ENCODE results near the gene DMD.

The DMD gene

DNA sequence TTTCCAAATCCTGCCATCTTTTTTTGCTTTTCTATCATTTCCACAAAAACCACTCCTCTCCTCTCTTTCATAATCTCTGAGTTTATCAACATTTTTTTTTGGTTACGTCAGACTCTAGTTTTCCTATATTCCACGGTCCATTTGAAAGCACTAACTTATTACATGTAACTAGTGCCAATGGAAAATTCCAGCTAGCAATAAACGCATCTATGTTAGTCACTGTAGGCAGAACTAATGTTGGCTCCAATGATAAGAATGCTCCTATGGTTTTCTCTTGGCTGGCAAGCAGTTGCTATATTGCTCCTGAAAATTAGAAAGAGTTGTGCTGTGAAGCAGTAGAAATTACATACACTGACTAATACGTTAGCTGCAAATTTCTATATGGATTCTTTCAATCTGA lies 1504.9 kb downstream of the DMD start:
- DNase-seq (ENCODE audit: low spot score) = no peak

DNA sequence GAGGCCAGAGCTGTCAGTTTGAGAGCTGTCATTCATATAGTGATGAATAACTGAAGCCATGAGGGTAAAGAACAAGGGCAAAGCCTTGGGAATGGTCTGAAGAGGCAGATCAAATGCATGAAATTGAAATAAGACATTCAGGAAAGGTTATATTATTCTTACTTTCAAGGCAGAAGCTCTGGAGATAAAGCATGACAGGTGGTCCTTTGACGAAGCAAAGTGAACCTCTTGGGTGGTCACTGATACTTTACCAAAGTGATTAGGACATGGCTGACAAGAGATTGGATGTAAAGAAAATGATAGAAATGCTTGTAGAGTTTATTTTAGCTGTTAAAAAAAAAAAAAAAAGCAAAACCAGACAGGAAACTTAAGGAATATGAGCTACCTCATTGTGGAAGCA lies 1505.5 kb downstream of the DMD start:
- DNase-seq (ENCODE audit: low spot score) = no peak

DNA sequence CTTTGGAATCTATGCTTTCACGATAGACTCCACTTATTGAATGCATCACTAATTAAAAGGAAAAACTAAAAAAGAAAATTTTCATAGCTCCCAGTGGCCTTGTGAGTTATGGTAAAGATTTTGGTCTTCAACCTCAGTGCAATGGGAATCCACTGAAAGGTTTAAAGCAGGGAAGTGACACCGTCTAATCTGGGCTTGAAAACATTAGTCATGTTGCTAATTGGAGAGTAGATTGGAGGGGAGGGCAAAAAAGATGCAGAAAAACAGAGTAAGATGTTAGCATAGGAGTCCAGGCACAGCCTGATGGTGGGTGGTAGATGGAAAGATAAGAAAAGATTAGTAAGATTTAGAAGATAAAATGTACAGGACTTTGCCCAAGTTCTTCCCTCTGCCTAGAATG lies 1506.4 kb downstream of the DMD start:
- no peak for DNase-seq (ENCODE audit: low spot score)

DNA sequence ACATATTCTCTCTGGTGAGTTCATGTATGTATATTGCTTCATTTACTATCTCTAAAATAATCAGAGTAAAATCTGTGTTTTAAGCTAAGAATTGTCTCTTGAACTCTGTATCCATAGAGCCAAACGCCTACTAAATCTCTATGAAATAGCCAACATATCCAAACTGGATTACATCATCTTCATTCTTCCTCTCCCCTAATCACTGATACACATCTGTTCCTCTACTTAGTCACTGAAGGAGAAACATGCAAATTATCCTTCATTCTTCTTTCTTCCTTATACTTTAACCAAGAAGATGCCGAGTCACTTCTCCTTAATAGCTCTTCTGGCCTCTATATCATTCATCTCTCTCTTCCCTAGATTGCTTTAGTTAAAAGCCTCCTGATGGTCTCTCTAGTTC lies 1509.1 kb downstream of the DMD start:
- DNase-seq (ENCODE audit: low spot score) = peak; percentile 1

DNA sequence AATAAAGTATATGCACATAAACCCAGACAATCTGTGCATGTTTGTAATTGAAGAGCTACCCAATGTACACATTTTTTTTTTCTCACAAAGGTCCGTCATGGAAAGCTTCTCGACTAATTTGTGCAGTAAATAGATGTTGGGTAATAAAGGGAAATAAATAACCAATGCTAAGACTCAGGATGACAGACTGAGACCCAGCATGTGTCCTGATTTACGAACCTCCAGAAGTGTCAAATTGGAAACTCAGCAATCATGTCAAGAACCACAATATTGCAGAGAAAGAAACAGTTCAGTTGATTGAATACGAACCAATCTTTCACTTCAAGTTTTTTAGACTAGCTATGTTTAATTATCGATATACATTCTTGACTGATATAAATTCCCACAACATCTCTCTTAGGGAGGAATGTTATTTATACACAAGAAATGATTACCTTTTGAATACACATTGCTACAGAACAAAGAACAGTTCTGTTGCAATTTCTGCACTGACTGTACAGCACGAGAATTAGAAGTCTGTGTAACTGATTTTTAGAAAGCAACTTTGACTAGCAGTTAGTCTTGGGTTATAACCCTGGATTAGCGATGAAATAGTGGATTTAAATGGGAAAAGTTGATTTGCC lies 1513.9 kb downstream of the DMD start:
- DNase-seq (ENCODE audit: low spot score) = no peak

DNA sequence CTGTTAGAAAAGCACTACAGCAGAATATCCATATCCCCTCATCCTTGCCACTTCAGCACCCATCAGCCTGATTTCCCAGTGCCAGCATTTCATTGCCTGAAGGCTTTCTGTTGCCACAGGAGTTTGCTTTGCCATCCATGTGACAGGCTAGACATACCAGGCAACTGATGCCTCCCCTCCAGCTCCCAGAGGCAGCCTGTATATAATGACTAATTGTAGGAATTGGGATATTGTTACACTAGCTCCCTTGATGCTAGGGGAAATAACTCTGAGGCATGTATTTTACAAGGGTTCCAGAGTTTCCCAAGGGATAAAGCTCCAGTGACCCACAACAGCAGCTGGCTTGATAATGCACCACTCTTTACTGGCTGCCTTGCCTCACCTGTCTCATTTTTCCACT lies 1531.5 kb downstream of the DMD start:
- no peak for DNase-seq (ENCODE audit: low spot score)

DNA sequence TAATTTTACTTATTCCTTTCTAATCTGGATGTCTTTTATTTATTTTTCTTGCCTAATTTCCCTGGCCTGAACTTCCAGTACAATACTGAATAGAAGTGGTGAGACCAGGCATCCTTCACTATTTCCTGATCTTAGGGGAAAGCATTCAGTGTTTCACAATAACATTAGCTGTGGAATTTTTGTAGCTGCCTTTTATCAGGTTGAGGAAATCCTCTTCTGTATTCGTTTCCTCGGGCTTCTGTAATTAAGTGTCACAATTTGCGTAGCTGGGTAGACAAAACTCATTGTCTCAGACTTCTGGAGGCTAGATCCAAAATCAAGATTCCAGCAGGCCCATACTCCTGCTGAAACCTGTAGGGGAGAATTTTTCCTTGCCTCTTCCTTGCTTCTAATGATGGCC lies 1541.1 kb downstream of the DMD start:
- DNase-seq (ENCODE audit: low spot score) = no peak

DNA sequence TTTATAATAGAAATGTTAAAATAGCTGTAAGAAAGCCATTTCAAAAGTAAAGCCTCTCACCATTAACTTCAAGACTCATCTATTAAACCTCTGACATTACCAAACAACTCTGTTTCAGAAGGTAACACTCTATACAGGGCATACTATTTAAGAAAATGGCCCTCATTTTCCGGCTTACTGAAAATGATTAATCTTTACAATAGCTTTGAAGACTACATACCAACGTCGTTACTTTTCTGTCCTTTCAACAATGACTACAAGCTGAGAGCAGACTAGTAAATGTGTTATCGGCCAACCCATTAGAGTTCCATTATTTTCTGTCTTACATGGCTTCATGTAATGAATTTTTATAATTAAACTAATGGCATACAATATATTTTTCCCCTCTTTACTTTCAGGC lies 1545.9 kb downstream of the DMD start:
- DNase-seq (ENCODE audit: low spot score) = no peak

DNA sequence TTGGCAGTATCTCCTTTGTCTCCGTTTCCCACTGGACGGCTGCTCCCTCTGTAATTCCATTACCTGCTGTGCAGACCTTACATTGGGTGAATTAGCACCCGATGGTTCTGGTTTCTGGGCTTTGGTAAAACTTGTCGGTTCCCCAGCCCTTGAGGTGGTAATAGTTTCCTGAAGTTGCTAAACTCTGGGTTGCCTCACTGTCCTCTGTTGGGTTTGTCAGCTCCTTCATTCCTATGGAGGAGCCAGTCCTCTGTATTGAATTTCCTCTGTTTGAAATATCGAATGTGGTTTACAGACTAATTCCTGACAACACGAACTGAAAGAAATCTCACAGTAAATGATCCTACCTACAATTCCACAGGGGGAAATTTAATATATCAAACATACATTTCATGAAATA lies 1548.2 kb downstream of the DMD start:
- no peak for DNase-seq (ENCODE audit: low spot score)

DNA sequence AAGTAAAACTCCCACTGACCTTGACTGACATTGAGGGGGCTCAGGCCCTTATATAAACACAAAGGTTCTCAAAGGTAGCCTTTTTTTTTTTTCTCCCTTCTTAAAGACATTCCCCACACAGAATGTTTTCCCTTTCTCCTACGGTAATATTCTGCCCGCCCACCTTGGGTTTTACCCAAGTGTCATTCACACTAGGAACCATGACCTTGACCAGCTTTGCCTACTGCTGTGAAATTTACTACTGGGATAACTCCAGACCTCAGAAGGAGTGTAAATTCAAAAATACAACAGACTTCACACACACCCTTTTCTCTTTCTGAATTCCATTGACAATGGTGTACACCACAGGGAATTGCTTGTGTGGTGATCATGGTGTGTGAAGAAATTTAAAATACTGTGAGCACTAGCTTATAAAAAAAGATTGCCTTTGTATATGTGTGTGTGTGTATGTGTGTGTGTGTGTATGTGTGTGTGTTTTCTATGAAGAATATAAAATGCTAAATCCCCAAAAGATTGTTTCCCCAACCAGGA lies 1550.0 kb downstream of the DMD start:
- no peak for DNase-seq (ENCODE audit: low spot score)

DNA sequence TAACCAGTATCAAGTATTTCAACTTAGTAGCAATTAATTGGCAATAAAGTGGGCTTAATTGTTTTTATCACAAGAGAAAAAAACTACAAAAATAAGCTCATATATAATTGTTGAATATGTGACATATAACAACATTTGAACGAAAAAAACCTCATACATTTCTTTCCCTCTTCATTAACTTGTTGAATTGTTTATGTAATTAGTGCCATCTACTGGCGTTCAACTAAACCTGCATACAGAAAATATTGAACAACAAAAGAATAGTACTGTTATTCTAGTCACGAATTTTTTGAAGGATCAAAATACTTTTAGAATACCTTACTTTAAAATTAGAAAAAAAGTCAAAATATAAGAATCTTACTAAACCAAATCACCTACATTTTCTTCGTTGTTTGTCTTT lies 1553.0 kb downstream of the DMD start:
- peak; percentile 25 for DNase-seq (ENCODE audit: low spot score)

DNA sequence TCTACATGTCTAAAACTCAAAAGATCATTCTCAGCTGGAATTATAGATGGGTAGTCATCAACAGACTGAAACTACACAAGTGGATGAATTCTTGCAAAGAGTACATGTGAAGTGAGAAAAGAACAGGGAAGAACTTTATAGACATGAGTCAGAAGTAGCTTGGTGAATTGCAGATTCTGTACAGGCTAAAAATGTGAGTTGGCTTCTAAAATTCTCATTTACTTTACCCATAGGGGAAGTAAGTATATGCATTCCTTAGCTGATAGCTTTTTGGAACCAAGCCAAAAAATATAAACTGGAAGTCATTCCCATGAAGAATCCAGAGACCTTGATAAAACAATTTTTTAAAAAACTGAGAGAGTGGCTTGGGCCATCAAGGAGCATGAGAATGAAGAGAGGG lies 1555.3 kb downstream of the DMD start:
- no peak for DNase-seq (ENCODE audit: low spot score)

DNA sequence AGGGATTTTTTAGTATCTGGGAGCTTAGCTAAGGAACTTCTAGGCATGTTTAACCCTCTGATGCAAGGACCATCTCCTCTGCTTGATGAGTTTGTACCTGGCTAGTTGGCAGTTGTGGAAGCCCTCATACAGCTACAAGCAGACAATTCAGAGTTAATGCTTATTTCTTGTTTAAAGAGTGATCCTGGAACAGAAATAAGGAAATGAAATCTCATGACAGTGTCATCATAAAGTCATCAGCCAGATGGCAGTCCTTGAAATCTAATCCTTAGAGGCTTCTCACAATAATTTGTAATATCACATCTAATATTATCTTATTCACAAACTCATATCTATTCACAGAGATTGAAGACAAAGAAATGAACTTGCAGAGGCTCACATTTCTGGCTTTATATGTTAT lies 1557.9 kb downstream of the DMD start:
- no peak for DNase-seq (ENCODE audit: low spot score)

DNA sequence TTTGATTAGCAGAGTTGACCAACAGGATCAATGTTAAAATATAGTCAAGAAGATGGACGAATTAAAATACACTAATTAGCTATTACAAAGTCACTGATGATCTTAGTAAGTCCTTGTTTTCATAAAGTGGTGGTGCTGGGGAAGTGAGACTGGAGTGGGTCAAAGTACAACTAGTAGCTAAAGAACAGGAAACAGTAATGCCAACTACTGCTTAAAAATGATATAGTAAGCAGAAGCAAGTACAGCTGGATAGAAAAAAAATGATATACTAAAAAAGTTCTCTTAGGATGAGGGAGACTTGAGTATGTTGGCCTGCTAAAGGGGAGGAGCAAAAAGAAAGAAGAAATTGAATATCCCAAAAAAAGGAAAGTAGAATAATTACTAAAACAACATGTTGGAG lies 1558.7 kb downstream of the DMD start:
- no peak for DNase-seq (ENCODE audit: low spot score)

DNA sequence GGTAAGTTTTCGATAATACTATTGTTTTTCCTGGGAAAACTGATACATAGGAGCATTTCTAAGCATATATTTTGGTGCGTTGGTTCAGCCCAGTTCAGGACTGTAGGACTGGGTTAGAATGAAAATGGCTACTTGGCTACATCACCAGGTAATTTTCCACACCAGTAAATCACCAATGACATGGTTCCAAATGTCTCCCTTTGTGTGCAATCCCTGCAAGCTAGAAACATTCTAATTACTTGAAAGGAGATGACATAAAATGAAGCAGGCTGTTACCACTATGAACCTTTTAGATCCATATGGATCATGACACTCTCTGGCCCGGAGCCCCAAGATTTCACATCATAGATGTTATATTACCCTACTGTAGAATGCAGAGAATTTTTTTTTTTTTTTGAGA lies 1562.1 kb downstream of the DMD start:
- DNase-seq (ENCODE audit: low spot score) = no peak

DNA sequence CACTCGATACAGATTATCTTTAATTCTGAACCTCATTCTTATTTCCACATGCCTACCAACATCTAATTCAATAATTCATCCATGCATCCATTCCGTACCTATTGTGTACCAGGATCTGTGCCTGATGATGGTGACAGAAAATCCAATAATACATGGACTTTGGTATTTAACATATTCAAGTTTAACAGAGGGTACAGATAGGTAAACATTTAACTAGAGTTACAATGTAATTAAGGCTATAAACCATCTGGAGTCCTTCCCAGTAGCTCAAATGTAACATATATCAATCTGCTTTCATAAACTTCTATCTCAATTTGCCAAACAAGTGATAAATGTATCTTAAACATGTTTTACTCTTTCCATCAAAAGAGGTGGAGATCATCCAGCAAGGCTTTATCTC lies 1578.0 kb downstream of the DMD start:
- DNase-seq (ENCODE audit: low spot score) = no peak

DNA sequence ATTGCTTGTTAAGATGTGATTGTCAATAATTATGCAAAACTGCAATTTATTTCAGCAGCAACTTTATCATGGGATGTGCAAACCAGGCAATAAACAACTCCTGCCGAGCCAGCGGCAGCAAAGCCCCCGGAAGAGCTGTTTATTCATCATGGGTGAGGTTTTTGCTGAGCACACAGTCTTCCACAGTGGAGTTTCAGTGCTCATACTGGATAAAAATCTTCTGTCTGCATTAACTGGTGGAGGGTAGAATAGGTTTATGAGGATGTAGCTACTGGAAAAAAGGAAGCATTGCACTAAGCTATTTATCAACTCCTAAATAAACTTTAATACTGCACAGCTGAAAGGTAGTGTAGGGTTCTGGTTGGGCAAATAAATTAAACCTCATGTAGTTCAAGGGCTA lies 1582.2 kb downstream of the DMD start:
- no peak for DNase-seq (ENCODE audit: low spot score)

DNA sequence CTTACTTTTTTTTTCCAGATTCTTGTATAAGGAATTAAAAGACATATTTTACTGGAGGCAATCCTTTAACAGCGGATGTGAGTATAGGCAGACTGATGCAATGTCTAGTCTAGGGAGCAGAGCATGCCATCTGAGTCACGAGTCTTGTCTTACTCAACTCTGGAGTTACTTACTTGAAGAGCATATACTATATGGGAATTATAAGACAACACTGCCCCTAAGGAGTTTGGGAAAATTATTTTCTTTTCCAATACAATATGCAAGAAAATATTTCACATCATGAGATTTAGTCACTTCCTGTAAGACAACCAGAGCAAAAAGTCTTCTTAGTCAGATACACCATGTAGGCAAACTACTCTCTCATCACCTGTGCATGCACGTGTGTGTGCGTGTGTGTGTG lies 1602.2 kb downstream of the DMD start:
- DNase-seq (ENCODE audit: low spot score) = no peak

DNA sequence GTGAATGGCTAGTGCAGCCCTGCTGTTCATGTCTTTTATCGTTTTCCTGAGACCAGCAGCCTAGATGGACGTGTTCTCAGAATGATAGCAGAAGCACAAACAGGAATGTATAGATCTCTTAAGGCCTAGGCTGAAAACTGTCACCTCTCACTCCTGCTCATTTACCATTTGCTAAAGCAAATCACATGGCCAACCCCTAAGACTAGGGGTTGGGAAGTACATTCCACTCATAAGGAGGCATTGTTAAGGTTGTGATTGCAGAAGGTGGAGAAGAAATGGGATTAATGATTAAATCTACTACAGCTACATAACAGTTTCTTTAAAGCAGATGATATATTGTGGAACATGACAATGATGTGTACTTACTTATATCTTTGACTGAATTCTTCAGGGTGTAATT lies 1602.7 kb downstream of the DMD start:
- DNase-seq (ENCODE audit: low spot score) = no peak

DNA sequence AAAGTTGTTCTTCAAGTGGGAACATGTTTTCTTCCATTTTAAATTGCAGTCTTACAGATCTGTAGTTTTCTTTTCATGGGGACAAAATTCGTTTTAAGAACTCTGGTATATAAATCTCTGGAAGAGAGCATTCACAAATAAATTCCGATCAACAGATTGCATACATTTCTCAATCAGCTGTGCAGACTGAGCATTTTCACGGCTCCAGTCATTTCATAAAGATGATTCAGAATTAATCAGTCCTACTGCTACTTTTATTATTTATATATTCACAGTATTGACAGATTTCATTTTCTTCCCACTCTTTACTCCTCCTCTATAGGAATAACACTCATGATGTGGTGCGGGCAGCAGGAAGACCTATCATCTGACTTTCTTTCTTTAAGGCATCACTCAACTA lies 1604.6 kb downstream of the DMD start:
- no peak for DNase-seq (ENCODE audit: low spot score)

DNA sequence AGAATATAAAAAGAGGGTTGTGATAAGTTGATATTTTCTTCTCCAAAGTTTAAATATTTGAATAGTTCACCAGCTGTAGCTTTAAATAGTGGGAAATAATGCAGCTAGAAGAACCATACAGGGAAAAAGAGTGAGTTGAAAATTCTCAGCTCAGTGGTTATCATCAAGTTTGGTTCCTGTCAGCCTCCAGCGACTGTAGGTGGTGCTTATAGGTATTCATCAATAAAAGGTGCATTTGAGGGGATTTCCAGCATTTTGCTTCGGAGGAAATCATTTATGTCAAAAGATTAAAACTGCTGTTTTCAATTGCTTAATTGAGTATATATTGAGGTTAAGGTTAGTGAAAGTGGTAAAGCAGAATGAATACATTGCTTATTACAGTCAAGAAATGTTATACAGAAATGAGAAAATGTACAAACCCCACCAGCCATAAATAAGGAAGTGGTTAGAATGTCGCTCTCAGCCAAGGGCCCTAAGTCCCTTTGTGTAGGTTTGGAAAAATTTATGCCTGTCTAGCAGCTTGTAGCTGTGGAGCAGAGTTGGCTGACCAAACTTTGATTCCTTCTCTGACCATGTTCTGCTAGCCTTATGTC lies 1606.6 kb downstream of the DMD start:
- no peak for DNase-seq (ENCODE audit: low spot score)

DNA sequence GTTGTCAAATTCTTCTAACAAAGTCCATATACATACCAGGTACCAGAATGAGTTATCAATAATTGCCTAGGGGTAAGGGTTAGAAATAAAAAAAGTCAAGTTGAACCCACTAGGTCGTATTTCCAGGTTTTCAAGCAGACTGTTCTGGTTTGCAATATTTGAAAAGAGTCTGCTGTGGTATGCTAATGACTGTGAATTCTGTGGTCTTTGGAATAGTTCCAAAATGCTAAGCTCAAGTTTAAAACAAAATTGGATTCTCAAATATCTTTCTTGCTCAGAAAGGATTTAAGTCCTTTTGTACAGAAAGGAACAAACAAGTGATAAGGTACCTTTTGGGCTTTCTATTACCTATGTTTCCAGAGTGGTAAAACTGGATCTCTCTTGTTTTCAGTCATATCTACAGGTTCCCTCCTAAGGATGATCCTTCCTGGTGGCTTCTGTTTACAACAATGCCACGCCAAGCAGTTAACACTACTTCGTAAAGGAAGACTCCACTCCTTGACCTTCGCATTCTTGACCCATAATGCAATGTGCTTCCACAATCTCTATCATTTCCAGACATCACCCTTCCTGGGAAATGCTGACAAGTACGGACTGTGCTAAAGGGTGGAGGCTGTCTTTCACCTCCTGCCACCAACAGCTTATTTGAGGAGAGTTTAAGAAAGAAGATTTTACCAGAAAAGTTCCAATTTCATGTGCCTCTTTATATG lies 1607.8 kb downstream of the DMD start:
- DNase-seq (ENCODE audit: low spot score) = no peak

DNA sequence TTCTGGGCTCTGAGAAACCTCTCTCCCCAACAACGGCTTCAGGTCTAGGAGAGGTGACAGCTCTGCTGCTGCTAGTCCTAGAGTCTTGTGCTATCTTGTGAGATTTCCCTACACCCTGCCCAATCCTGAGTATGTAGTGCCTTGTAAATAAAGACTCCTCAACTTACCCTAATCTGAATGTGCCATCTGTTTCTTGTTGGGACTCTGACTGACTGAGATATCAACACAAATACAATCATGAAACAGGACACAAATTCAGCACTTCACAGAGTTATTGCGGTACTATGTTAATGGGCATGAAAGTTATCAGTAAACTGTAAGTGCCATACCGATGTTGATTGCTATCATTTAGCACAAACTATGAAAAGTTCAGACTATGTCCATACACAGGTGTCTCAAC lies 1610.5 kb downstream of the DMD start:
- no peak for DNase-seq (ENCODE audit: low spot score)

DNA sequence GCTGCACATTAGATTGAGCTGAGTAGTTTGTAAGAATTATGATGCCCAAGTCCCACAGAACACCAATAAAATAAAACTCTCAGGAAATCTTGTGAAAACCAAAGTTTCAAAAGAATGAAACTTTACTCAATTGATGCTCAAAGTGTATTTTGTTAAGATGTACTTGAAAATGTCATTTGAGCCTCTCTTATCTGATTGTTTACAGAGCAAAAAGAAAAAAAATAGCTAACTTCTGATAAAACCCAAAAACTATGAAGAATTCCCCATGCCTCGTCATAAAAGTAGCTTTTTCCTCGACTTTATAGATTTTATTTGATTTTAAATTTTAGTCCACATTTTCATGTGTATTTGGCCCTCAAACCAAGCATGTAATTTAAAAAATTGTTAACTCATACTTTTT lies 1618.0 kb downstream of the DMD start:
- no peak for DNase-seq (ENCODE audit: low spot score)
